ENCODE measurements around the gene RUNX2. TPM values are rescaled to one million over a fixed set of nuclear protein-coding genes. Genes with fewer than 3 reads are reported as not detected.

Gene RUNX2
- polyA plus RNA-seq, 4 donors = 2.5 to 2.9 (median 2.8) TPM

DNA sequence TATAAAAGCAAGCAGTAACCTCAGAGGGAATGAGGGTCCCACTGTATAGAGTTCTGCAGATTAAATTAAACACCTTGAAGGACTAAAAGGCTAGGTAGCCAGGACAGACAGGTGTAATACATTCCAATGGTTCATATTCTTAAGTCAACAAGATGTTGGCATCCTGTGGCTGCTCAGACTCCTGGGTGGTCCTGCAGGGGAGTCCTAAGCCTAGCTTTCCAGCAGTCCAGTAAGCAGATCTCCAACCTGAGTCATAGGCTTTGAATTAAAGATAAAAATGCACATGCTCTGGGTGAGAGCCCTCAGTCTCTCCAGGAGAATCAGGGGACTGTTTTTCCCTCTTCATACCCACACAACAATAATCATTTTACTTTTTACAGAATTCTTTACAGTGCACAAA, 356.9 kb downstream of the RUNX2 start:
- no peak for DNase-seq (ENCODE audit: low read depth in 4 of 4, low spot score in 3 of 4)

DNA sequence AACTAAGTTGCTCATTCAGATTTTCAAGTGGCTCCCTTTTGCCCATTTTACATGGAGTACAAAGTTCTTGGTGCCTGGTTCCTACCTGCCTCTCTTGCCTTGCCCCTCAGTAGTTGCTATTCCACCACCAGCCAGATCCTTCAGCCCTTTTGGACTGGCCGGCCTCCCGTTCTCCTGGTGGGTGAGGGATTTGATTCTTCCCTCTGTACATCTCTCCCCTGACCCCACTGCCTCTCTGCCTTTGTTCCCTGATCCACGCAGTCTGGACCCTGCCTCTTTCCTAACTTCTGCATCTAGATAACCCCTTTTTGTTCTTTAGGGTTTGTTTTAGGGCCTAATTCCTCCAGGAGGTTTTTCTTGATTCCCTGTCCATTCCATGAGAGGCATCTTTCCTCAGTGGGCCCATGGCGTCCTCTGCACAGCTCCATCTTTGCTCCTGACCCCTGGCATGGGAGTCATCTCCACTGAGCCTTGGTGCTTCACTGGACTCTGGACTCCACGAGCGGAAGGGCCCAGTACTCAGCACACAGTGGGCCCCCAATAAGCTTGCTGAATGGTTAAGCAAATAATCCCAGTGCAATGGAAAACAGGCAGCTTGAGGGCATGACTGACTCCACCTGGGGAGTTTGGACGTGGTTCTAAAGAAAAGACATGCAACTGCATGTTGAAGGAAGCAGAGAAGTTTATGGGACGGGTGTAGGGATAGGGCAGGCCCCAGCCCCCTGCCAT, 358.9 kb downstream of the RUNX2 start:
- no peak for DNase-seq (ENCODE audit: low read depth in 4 of 4, low spot score in 3 of 4)

- no peak for DNase-seq (ENCODE audit: low read depth in 4 of 4, low spot score in 3 of 4)
These were observed 359.4 kb downstream of the RUNX2 start for GRCh38 chr6:45687570-45687969.

DNA sequence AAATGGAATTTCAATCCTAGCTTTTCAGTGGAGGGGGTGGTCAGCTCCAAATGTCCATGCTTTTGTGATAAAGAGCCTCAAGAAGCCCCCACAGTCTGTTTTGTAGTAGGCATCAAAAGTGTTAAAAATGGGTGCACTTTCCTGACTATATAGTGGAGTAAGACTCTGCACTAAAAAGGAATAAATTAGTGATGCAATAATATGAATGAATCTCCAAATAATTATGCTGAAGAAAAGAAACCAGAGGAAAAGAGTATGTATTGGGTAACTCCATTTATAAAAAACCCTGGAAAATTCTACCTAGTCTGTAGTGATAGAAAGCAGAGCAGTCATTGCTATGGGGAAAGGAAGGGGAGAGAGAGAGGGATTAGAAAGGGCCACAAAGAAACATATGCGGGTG, 360.1 kb downstream of the RUNX2 start:
- DNase-seq (ENCODE audit: low read depth in 4 of 4, low spot score in 3 of 4) = no peak

- no peak for DNase-seq (ENCODE audit: low read depth in 4 of 4, low spot score in 3 of 4)
These were observed 361.9 kb downstream of the RUNX2 start for GRCh38 chr6:45689926-45690615.

GRCh38 chr6:45690846-45691245, 362.7 kb downstream of the RUNX2 start:
- DNase-seq (ENCODE audit: low read depth in 4 of 4, low spot score in 3 of 4) = no peak

GRCh38 chr6:45691426-45691825, 363.3 kb downstream of the RUNX2 start:
- no peak for DNase-seq (ENCODE audit: low read depth in 4 of 4, low spot score in 3 of 4)

GRCh38 chr6:45692021-45692420, 363.9 kb downstream of the RUNX2 start:
- no peak for DNase-seq (ENCODE audit: low read depth in 4 of 4, low spot score in 3 of 4)

DNA sequence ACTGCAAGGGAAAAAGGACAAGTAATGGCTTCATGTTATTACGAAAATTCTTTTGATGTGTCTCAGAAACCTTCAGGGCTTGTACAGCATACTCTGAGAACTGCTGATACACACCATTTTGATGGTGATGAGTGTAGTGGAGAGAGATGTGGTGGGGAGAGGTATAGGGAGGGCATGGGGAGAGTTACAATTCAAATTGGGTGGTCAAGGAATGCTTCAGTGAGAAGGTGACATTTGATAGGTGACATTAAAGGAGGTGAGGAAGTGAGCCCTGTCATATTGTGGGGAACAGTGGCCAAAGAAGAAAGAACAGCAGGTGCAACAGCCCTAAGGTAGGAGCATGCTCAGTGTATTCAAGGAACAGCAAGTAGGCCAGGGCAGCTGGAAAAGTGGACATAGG, 368.6 kb downstream of the RUNX2 start:
- no peak for DNase-seq (ENCODE audit: low read depth in 4 of 4, low spot score in 3 of 4)

DNA sequence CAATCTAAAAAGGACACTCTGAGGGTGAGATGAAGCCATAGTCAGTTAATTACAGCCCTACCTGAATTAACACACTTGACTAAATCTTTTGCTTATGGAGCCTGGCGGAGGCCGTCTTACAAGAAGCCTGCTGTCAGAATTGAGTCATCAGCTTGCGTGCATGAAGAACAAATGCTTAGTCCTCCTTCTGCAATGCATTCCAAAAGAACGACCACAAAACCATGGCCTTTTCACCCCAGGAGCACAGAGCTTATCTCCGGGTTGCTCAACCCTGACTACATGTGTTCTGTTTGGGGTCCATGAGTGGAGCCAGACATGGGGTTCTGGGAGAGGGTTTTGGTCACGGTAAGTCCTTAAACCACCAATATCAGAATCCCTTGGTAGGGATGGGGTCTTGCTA, 369.5 kb downstream of the RUNX2 start:
- no peak for DNase-seq (ENCODE audit: low read depth in 4 of 4, low spot score in 3 of 4)

DNA sequence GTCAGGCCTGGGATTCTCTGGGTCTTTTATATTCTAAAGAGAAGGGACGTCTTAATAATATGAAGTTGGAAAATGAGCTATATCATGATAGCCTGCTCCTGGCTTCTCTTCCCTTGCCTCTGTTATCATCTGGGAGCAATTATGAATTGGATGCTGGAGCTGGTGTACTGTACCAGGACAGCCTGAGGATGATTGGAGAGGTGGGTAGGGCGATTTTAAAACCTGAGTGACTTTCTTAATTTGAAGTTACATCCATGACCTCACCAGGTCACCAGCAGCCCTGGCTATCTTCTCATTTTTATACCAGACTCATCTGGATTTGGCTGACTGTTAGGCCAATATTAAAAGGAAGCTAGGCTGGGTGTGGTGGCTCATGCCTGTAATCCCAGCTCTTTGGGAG, 369.9 kb downstream of the RUNX2 start:
- DNase-seq (ENCODE audit: low read depth in 4 of 4, low spot score in 3 of 4) = no peak

GRCh38 chr6:45699663-45700062, 371.5 kb downstream of the RUNX2 start:
- DNase-seq (ENCODE audit: low read depth in 4 of 4, low spot score in 3 of 4) = no peak

GRCh38 chr6:45702849-45703739, 375.0 kb downstream of the RUNX2 start:
- DNase-seq (ENCODE audit: low read depth in 4 of 4, low spot score in 3 of 4) = no peak

DNA sequence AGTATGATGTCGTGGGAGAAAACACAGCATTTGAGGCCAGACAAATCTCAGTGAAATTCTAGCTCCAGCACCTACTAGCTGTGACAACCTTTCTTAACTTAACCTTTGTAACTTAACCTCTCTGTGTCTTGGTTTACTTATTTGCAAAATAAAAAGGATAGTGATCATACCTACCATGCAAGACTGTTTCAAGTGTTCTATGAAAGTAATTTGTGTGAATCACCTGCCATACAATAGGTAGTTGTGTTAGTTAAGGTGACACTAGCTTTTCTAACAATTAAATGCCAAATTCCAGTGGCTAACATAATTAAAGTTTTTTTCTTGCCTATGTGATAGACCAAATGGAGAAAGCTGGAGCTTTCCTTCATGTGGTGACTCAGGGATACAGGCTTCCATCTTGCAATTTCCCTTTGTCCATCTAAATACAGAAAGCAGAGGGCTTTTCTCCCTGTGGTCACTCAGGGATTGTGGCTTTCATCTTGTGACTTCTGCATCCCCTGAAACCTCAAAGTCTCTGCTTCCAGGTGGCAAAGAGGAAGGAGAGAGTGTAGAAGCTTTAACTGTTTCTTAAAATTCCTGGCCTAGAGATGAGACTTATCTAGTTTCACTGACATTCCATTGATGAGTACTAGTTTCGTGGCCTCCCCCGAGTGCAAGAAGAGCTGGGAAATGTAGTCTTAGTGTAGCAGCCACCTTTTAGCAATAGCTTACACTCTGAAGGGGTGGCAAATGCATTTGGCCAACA, 376.1 kb downstream of the RUNX2 start:
- no peak for DNase-seq (ENCODE audit: low read depth in 4 of 4, low spot score in 3 of 4)

DNA sequence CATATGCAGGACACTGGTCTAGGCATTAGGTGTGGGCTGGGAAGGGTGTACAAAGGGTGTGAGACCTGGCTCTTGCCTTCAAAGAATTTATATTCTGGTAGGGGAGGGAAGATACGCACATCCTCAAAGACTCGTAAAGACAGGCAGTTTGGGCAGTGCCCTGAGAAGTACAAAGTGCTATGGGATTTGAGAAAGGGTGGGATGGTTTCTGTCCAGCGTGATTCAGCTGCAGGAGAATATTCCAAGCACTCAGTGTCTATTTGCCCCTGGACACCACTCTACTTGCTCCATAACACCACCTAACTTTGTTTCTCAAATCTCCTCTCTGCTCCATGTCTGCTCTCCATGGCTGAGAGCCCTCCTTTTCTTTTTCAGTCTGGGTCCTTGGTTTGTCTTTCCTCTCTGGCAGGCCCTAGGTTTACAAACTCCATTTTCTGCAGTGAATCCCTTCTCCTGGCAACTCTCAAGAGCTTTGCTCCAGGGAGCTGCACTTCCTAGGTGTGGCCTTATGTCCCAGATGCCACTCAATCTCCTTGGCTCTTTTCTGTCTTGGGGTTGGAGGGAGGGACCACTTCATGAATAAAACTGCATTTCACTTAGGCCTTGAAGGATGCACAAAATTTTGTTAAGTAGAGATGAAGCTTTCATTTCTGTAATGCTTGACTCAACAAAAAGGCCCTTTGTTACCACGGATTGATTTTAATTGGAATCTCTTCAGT, 377.2 kb downstream of the RUNX2 start:
- DNase-seq (ENCODE audit: low read depth in 4 of 4, low spot score in 3 of 4) = no peak

GRCh38 chr6:45706319-45706718, 378.2 kb downstream of the RUNX2 start:
- DNase-seq (ENCODE audit: low read depth in 4 of 4, low spot score in 3 of 4) = no peak

- DNase-seq (ENCODE audit: low read depth in 4 of 4, low spot score in 3 of 4) = no peak
These were observed 379.0 kb downstream of the RUNX2 start for GRCh38 chr6:45707176-45707575.

- DNase-seq (ENCODE audit: low read depth in 4 of 4, low spot score in 3 of 4) = no peak
These were observed 381.7 kb downstream of the RUNX2 start for GRCh38 chr6:45709781-45710220.

DNA sequence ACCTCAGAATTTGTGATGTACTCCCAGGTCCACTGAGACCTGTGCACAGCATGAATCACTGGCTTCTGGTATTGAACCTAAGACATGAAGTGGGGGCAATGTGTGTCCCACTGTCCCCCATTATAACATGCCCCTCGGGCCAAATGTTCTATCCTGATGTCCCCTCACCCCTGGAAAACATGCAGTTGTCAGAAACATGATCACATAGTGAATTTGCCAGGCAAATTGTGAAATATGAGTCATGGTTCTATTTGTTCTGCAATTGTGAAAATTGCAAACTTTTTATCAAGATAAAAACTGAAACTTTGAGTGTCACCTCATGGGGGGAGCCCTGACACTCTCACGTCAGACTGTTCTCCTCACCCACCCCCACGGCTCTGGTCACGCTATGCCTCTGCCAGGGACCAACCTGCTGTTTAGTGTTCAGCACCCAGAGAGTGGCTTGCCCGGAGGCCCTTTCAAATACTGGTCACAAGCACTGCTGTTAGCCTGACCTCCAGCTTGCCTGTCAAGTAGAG, 382.2 kb downstream of the RUNX2 start:
- DNase-seq (ENCODE audit: low read depth in 4 of 4, low spot score in 3 of 4) = no peak

GRCh38 chr6:45712076-45712475, 383.9 kb downstream of the RUNX2 start:
- DNase-seq (ENCODE audit: low read depth in 4 of 4, low spot score in 3 of 4) = no peak

Data from right renal pelvis (tissue), 4 donors.